ENCODE results near the gene ROBO1.

DNA sequence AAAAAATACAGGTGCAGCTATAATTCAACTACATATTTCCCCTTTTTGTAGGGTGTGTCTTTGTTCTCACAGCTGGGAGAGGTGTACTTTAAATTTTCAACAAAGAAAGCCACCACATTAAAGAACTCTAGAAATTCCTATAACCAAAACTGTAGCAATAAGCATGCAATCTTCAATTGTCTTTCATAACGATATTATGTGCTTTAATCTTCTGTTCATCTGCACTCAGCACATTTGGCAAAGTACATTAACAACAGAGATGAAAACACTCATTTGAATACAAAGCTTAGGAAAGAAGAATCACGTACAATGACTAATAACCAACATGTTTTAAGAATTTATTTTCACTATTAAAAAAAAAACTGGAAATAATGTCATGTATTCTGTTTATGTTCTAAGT, 1025.8 kb downstream of the ROBO1 start:
- TF ChIP-seq ZNF384 (IDR thresholded peaks at IDR 0.05) (no peak), SUZ12 (IDR thresholded peaks at IDR 0.05) (no peak), LEF1 (IDR thresholded peaks at IDR 0.05; ENCODE audit: borderline replicate concordance) (no peak), FOXK2 (IDR thresholded peaks at IDR 0.05) (no peak), NFRKB (IDR thresholded peaks at IDR 0.05) (no peak), FOXM1 (IDR thresholded peaks at IDR 0.05; ENCODE audit: borderline replicate concordance) (no peak)
